Measurements from ENCODE around the gene MTPN. TPM values are rescaled to one million over a fixed set of nuclear protein-coding genes. Genes with fewer than 3 reads are reported as not detected.

Gene MTPN
- total RNA-seq, 1 experiment from 2014 or later = 98.2 TPM

DNA sequence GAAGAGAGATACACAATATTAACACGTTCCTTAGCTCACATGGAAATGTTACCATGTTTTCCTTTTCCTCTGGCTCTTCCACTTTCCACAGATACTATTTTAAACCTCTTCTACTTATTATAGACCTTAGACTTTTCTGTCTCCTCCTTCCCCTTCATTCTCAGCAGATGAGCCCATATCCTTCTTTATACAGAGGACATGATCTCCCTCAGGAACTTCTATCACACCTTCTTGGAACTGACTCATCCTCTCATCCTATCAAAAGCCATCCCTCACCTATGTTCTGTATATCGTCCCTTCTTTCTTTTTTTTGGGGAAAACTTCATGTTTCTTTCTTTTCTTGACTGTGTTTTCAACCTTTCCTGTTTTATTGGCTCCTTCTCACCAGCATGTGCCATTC lies 20.8 kb downstream of the MTPN start:
- H3T11ph ChIP-seq (ENCODE audit: low read length) = no peak overlapping the region
- no peaks in the 10 kb centered on the region for H3K23me2 ChIP-seq (ENCODE audit: insufficient read length, low read depth, low read length, poor library complexity, severe bottlenecking)
- TF ChIP-seq, protein P1, sequence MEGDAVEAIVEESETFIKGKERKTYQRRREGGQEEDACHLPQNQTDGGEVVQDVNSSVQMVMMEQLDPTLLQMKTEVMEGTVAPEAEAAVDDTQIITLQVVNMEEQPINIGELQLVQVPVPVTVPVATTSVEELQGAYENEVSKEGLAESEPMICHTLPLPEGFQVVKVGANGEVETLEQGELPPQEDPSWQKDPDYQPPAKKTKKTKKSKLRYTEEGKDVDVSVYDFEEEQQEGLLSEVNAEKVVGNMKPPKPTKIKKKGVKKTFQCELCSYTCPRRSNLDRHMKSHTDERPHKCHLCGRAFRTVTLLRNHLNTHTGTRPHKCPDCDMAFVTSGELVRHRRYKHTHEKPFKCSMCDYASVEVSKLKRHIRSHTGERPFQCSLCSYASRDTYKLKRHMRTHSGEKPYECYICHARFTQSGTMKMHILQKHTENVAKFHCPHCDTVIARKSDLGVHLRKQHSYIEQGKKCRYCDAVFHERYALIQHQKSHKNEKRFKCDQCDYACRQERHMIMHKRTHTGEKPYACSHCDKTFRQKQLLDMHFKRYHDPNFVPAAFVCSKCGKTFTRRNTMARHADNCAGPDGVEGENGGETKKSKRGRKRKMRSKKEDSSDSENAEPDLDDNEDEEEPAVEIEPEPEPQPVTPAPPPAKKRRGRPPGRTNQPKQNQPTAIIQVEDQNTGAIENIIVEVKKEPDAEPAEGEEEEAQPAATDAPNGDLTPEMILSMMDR (conservative IDR thresholded peaks at IDR 0.05) = no peak
- H3K23ac ChIP-seq (ENCODE audit: insufficient read length, low read depth, low read length) = no peak overlapping the region
- no peak overlapping the region for H4K8ac ChIP-seq (replicated peaks; ENCODE audit: insufficient read length, low read depth, low read length)
- no peaks in the 10 kb centered on the region for H3K9me3 ChIP-seq (ENCODE audit: control insufficient read depth, low read depth, low read length)
- no peaks in the 10 kb centered on the region for H4K20me1 ChIP-seq (ENCODE audit: control insufficient read depth, insufficient read depth, insufficient read length)
- H3K27me3 ChIP-seq (ENCODE audit: insufficient read depth, low read length) = no peaks in the 10 kb centered on the region
- H2AFZ ChIP-seq (ENCODE audit: low read length) = no peak overlapping the region
- H3K27me3 Mint-ChIP-seq (ENCODE audit: low read depth) = no peaks in the 10 kb centered on the region
- H2BK120ac ChIP-seq (ENCODE audit: low read depth, low read length, poor library complexity, severe bottlenecking) = no peak overlapping the region
- no peaks in the 10 kb centered on the region for H3K4me1 ChIP-seq (ENCODE audit: insufficient read depth, low read length)
- peaks cover 1 to 17% (median 15%) of the 10 kb centered on the region in 3 experiments; a peak in 5 of 7 replicates for H3K36me3 Mint-ChIP-seq (ENCODE audit: insufficient read depth in 1 of 3, low read depth in 3 of 3)
- no CpG with 5 or more reads among the region's 2 CpGs for WGBS (ENCODE audit: extremely low coverage, insufficient read length, low lambda C conversion rate)
- peak overlapping the region in 1 of 3 experiments; percentile 37; a peak in 1 of 7 replicates for H3K27ac Mint-ChIP-seq
- H3K56ac ChIP-seq (ENCODE audit: insufficient read length, low read depth, low read length) = no peak overlapping the region
- H3K4me1 Mint-ChIP-seq = peaks cover 5 to 6% of the 10 kb centered on the region in 2 experiments; a peak in 2 of 4 replicates
- H3K9me3 Mint-ChIP-seq = no peaks in the 10 kb centered on the region
- no peak overlapping the region for H3K27ac ChIP-seq (ENCODE audit: insufficient read length, low read depth, low read length)
- no peak overlapping the region for H3K4ac ChIP-seq (ENCODE audit: low read depth, low read length)
- H3K18ac ChIP-seq (ENCODE audit: insufficient read length, low read depth, low read length) = no peak overlapping the region
- no peak overlapping the region for H2BK15ac ChIP-seq (ENCODE audit: low read depth, low read length)
- no peak overlapping the region for H3K4me3 Mint-ChIP-seq
- H4K5ac ChIP-seq (ENCODE audit: insufficient read length, low read depth, low read length) = no peak overlapping the region
- H3K14ac ChIP-seq (ENCODE audit: insufficient read depth, low read length) = no peak overlapping the region
- peaks cover 3% of the 10 kb centered on the region; the same call in 1 of the 2 replicates for H3K79me2 ChIP-seq (ENCODE audit: insufficient read depth, low read length)
- no peak overlapping the region for H2AK5ac ChIP-seq (ENCODE audit: insufficient read length, low read length)
- no peak overlapping the region for H2BK12ac ChIP-seq (ENCODE audit: insufficient read length, low read depth, low read length)
- no peaks in the 10 kb centered on the region for H3K79me1 ChIP-seq (ENCODE audit: insufficient read depth, low read depth, low read length, poor library complexity, severe bottlenecking)
- H3K9ac ChIP-seq (ENCODE audit: extremely low read depth, insufficient read length, low read length) = no peak overlapping the region
- H2BK20ac ChIP-seq (ENCODE audit: low read depth, low read length, poor library complexity, severe bottlenecking) = no peak overlapping the region
- DNase-seq = no peak
- no peak overlapping the region for H3K4me2 ChIP-seq (ENCODE audit: insufficient read depth, insufficient read length, low read length)
- no peak overlapping the region for H2BK5ac ChIP-seq (ENCODE audit: insufficient read length, low read length)
- no peak overlapping the region for H4K91ac ChIP-seq (ENCODE audit: insufficient read length, low read depth, low read length)

All from H9 (cell line).